IMR-90 (cell line): ENCODE data around the gene GALNT3.

Source experiments
- CEBPB ChIP-seq: IDR thresholded peaks from 2 replicates; pipeline ENCODE4 v1.6.1; 2012; ENCODE audit warnings: low read depth, low read length, improper control_type of control experiment
- MAZ ChIP-seq: IDR thresholded peaks from 2 replicates; pipeline ENCODE4 v1.6.1; 2012; ENCODE audit warnings: low read depth, mild to moderate bottlenecking, low read length, improper control_type of control experiment, moderate library complexity, borderline replicate concordance
- NFE2L2 ChIP-seq: fragments of 150-350 bp; IDR thresholded peaks from 2 replicates; pipeline ENCODE4 v1.6.1; 2016; ENCODE audit warnings: low read depth, mild to moderate bottlenecking, low read length
- POLR2A ChIP-seq: IDR thresholded peaks from 2 replicates; pipeline ENCODE4 v1.6.1; 2012; ENCODE audit warnings: mild to moderate bottlenecking, low read depth, low read length
- RFX5 ChIP-seq: IDR thresholded peaks from 2 replicates; pipeline ENCODE4 v1.8.0; 2012; ENCODE audit warnings: low read depth, mild to moderate bottlenecking, low read length, moderate library complexity
- TF ChIP-seq, protein P1 (sequence below): conservative IDR thresholded peaks from 2 replicates; pipeline ENCODE4 v1.5.1; 2012; ENCODE audit warnings: mild to moderate bottlenecking, low read depth, low read length, improper control_type of control experiment

DNA sequence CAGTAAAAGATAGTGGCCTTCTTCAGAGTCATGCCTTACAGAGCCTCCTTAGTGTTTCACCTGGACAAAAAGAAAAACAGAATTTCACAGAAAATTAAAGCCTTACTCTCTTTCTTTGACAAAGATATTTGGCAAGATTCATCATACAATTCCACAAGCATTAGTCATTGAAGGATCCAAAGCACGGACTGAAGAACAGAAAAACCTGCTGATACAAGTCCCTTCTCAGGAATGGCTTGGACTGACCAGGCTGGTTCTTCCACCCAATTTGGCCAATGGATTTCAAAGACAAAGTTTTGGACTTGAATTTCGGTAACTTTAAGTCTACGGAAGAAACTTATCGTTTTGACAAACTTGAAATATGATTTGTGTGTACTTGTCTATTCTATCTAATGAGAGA is 39.1 kb upstream of the GALNT3 start:
- TF ChIP-seq, protein P1, sequence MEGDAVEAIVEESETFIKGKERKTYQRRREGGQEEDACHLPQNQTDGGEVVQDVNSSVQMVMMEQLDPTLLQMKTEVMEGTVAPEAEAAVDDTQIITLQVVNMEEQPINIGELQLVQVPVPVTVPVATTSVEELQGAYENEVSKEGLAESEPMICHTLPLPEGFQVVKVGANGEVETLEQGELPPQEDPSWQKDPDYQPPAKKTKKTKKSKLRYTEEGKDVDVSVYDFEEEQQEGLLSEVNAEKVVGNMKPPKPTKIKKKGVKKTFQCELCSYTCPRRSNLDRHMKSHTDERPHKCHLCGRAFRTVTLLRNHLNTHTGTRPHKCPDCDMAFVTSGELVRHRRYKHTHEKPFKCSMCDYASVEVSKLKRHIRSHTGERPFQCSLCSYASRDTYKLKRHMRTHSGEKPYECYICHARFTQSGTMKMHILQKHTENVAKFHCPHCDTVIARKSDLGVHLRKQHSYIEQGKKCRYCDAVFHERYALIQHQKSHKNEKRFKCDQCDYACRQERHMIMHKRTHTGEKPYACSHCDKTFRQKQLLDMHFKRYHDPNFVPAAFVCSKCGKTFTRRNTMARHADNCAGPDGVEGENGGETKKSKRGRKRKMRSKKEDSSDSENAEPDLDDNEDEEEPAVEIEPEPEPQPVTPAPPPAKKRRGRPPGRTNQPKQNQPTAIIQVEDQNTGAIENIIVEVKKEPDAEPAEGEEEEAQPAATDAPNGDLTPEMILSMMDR, result no peak
- no peak for TF ChIP-seq NFE2L2
- TF ChIP-seq CEBPB, result no peak
- TF ChIP-seq POLR2A, result no peak
- no peak for TF ChIP-seq RFX5
- no peak for TF ChIP-seq MAZ
